ENCODE data around the gene MCEMP1. TPM values are rescaled to one million over a fixed set of nuclear protein-coding genes. Genes with fewer than 3 reads are reported as not detected.

Gene MCEMP1
- total RNA-seq (2022; extraction: Qiagen RNA extraction; ENCODE audit: low read depth), result not detected in 5 replicates

DNA sequence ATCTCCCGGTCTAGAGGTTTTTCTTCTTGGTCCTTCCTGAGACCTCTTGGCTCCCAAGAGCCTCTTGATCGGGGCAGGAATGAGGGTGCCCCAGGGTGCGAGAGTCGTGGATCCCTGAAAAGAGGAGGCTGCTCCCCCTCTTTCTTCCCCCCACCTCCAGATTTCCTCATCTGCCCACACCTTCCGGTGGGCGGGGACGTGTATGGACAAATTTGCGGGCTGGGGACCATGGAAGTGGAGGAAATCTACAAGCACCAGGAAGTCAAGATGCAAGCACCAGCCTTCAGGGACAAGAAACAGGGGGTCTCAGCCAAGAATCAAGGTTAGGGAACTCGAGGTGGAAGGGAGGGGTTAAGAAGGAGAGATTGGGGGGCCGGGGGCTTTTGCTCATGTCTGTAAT is at the start of gene MCEMP1:
Gene MCEMP1 (plus strand): TSS at position 237 of the 400 bp plus-strand sequence. CDS start 31 bp downstream, at position 268.

DNA sequence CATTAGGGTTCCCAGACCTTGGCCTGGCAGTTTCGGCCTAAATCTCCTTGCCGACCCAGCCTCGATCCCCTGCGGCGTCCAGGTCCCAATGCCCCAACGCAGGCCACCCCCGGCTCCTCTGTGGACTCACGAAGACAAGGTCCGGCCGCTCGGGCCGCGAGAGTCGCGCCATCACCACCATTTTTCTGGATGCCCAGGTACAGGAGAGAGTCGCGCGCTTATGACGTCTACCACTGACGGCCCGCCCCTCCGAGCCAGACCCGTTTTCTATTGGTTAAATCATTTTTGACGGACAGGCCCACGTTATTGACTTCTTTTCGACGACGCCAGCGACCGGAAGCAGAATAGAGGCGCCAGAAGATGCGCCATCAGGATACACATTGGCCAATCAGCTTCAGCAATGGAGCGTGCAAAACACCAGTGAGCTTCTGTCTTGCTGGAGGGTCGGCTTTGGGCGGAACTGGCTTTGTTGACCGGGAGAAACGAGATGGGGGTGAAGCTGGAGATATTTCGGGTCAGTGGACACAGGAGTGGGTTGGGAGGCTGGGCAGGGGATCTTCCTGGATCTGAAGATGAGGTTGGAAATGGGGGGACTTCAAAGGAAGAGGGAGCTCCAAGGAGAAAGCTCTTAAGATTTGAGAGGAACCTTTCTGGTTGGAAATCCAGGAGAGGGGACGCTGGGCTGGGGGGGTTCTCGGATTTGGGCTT is 47.4 kb upstream of the MCEMP1 start, which contains the start of the genes PET100 and XAB2:
Gene PET100 (plus strand): TSS at position 447 of the 708 bp plus-strand sequence. CDS start 41 bp downstream, at position 488.
Gene XAB2 (minus strand): TSS at position 199 of the 708 bp plus-strand sequence. CDS start 18 bp downstream, at position 181.

GRCh38 chr19:7633698-7634097 is 43.2 kb upstream of the MCEMP1 start, which contains the start of gene PCP2:
PCP2 (minus strand) TSS chr19:7633719; CDS start chr19:7633457, 262 bp downstream.

GRCh38 chr19:7636691-7637373 is 40.1 kb upstream of the MCEMP1 start, which contains the start of gene STXBP2:
STXBP2 (plus strand) TSS chr19:7637110; CDS start chr19:7637150, 40 bp downstream.

GRCh38 chr19:7668842-7669241 is 8.0 kb upstream of the MCEMP1 start, which contains the start of gene RETN:
RETN (plus strand) TSS chr19:7669049; CDS start chr19:7669327, 278 bp downstream.

DNA sequence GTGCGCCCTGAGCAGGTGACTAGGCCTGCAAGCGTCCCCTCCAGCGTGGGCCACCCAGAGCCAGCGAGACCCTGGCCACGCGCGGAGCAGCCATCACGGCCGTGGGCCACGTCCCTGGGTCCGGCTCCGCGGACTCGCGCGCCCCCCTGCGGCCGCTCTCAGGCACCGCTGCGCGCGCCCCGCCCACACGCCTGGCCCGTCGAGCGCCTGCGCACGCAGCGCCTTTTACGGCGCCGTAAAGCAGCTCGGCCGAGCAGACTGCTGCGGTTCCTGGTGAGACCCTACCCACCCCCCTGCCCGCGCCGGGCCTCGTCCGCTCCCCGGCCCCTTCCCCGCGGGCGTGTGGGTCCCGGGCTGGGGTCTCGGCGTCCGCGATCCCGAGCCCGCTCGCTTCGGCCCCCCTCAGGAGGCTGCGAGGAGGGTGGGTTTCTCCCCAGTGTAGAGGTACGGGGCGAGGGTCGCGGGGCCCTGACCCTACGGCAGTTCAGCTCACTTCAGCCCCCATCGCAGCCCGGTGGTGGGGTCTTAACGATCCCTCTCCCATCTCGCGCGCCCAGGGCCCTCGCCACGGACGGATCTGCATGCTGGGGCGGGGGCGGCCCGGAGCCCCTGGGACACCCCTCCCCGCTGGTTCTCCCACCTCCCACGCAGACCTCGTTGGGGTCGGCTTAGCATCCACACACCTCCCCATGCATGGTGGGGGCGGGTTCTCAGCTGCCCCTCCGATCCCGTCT is 3.9 kb downstream of the MCEMP1 start, which contains the start of gene TRAPPC5:
Gene TRAPPC5 (plus strand): TSS at position 228 of the 734 bp plus-strand sequence. CDS start 1,421 bp downstream, outside the sequence.

DNA sequence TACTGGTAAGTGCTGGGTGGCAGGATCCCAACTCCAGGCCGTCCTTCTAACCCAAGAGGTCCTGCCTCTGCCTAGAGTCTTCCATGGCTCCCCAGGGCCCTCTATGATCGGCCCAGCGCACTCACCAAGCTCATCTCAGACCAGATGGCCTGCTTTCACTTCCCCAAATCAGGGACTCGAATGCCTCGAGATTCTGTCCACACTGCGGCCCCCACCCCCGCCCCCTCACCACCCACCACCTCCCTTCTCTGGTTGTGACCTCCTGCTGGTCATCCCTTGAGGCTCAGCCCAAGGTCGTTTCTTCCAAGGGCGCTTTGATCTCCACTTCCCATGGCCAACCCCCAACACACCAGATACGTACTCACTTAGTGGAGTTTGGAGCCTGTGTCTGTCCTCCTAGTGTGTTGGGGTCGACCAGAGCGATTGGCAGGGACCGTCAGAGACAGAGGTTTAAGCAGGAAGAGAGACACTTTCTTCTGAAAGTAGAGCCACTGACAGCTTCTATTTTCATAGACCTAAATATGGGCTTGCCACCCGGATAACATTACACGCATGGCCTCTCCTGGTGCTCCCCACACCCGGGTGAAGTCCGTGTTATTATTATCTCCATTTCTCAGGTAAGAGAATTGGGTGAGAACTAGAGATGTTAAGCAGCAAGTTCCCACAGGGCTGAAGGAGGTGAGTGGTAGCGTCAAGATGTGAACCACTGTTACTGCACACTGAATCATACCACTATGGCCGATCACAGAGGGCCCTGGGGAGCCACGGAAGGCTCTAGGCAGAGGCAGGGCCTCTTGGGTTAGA is 25.0 kb downstream of the MCEMP1 start, which contains the start of gene FCER2:
Gene FCER2 (minus strand): TSS at position 478 of the 804 bp plus-strand sequence. CDS start 2,371 bp downstream, outside the sequence.

Other genes starting within 250 kb of the MCEMP1 start
- gene PEX11G, start 188.1 kb upstream of the MCEMP1 start, total RNA-seq (2022; extraction: Qiagen RNA extraction; ENCODE audit: low read depth), result 0.93 to 2.1 TPM (median 1.8 TPM) in 5 replicates
- 13.8 to 20.6 TPM (median 20.1 TPM) in 5 replicates for gene ZNF358, start 161.0 kb upstream of the MCEMP1 start, total RNA-seq (2022; extraction: Qiagen RNA extraction; ENCODE audit: low read depth)
- gene MCOLN1, start 154.5 kb upstream of the MCEMP1 start, total RNA-seq (2022; extraction: Qiagen RNA extraction; ENCODE audit: low read depth), result 10.5 to 14.9 TPM (median 13.1 TPM) in 5 replicates
- 26.9 to 37.6 TPM (median 33.9 TPM) in 5 replicates for gene PNPLA6, start 141.4 kb upstream of the MCEMP1 start, total RNA-seq (2022; extraction: Qiagen RNA extraction; ENCODE audit: low read depth)
- gene CAMSAP3, start 81.2 kb upstream of the MCEMP1 start, total RNA-seq (2022; extraction: Qiagen RNA extraction; ENCODE audit: low read depth), result 2.8 to 5.5 TPM (median 4.3 TPM) in 5 replicates
- gene XAB2, start 47.5 kb upstream of the MCEMP1 start, total RNA-seq (2022; extraction: Qiagen RNA extraction; ENCODE audit: low read depth), result 21.4 to 27.8 TPM (median 26.3 TPM) in 5 replicates
- gene PET100, start 47.3 kb upstream of the MCEMP1 start, total RNA-seq (2022; extraction: Qiagen RNA extraction; ENCODE audit: low read depth), result 52.7 to 81.5 TPM (median 56.6 TPM) in 5 replicates
- gene PCP2, start 43.4 kb upstream of the MCEMP1 start, total RNA-seq (2022; extraction: Qiagen RNA extraction; ENCODE audit: low read depth), result 0.20 TPM in 1 of 5 replicates, not detected in the others
- gene STXBP2, start 40.0 kb upstream of the MCEMP1 start, total RNA-seq (2022; extraction: Qiagen RNA extraction; ENCODE audit: low read depth), result 32.9 to 44.6 TPM (median 40.8 TPM) in 5 replicates
- not detected in 5 replicates for gene RETN, start 8.0 kb upstream of the MCEMP1 start, total RNA-seq (2022; extraction: Qiagen RNA extraction; ENCODE audit: low read depth)
- 44.6 to 114 TPM (median 102 TPM) in 5 replicates for gene TRAPPC5, start 3.7 kb downstream of the MCEMP1 start, total RNA-seq (2022; extraction: Qiagen RNA extraction; ENCODE audit: low read depth)
- gene FCER2, start 25.0 kb downstream of the MCEMP1 start, total RNA-seq (2022; extraction: Qiagen RNA extraction; ENCODE audit: low read depth), result not detected in 5 replicates
- gene CLEC4G, start 55.0 kb downstream of the MCEMP1 start, total RNA-seq (2022; extraction: Qiagen RNA extraction; ENCODE audit: low read depth), result not detected in 5 replicates
- not detected in 5 replicates for gene CD209, start 70.4 kb downstream of the MCEMP1 start, total RNA-seq (2022; extraction: Qiagen RNA extraction; ENCODE audit: low read depth)
- gene CLEC4M, start 86.2 kb downstream of the MCEMP1 start, total RNA-seq (2022; extraction: Qiagen RNA extraction; ENCODE audit: low read depth), result not detected in 5 replicates
- gene EVI5L, start 153.1 kb downstream of the MCEMP1 start, total RNA-seq (2022; extraction: Qiagen RNA extraction; ENCODE audit: low read depth), result 0.97 to 1.7 TPM (median 1.5 TPM) in 5 replicates
- 0.21 to 0.84 TPM (median 0.39 TPM) in 5 replicates for gene PRR36, start 197.3 kb downstream of the MCEMP1 start, total RNA-seq (2022; extraction: Qiagen RNA extraction; ENCODE audit: low read depth)
- gene LRRC8E, start 211.4 kb downstream of the MCEMP1 start, total RNA-seq (2022; extraction: Qiagen RNA extraction; ENCODE audit: low read depth), result 5.4 to 7.1 TPM (median 6.3 TPM) in 5 replicates
- gene MAP2K7, start 226.8 kb downstream of the MCEMP1 start, total RNA-seq (2022; extraction: Qiagen RNA extraction; ENCODE audit: low read depth), result 12.0 to 17.2 TPM (median 16.8 TPM) in 5 replicates
- 0.78 to 2.4 TPM (median 1.9 TPM) in 5 replicates for gene TGFBR3L, start 237.7 kb downstream of the MCEMP1 start, total RNA-seq (2022; extraction: Qiagen RNA extraction; ENCODE audit: low read depth)
- 21.4 to 29.8 TPM (median 29.5 TPM) in 5 replicates for gene SNAPC2, start 243.2 kb downstream of the MCEMP1 start, total RNA-seq (2022; extraction: Qiagen RNA extraction; ENCODE audit: low read depth)
- 10.0 to 24.5 TPM (median 21.4 TPM) in 5 replicates for gene CTXN1, start 249.0 kb downstream of the MCEMP1 start, total RNA-seq (2022; extraction: Qiagen RNA extraction; ENCODE audit: low read depth)

Measured in A549 treated with RU486 at 1 μM for 4 hours (cell line).